Measurements from ENCODE around the gene CCDC184.

Gene CCDC184

DNA sequence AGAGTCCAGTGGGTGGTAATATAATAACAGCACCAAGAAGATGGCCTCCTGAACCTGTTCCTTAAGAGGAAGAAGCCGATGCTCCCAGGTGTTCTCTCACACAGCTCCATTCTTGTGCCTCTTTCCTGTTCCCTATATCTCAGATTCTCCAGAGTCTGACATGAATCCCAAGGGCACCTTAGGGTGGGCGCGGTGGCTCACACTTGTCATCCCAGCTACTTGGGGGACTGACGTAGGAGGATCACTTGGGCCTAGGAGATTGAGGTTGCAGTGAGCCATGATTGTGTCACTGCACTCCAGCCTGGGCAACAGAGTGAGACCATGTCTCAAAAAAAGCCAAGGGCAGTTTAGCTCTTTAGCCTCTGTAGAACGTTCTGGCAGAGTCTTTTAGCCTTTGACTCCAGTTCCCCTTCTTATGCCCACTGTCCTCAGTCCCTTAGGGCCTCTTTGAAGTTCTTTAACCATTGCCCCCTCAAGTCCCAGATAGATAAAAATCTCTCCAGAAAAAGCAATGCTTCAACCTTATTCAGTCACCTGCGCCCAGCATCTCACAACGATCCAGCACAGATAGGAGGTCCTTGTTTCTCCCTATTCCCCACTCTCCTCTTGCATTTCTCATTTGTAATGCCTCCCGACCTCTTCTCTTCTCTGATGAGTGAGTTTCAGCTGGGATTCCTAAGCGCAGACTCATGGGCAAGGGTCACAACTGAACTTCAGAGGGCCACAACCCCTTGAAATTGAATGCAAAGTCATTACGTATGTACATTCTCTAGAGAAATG is 4.7 kb downstream of the CCDC184 start:
- no peaks in the 10 kb centered on the region; the same call in 1 of the 2 replicates for H3K27me3 ChIP-seq (replicated peaks; ENCODE audit: control insufficient read depth, insufficient read depth, low read length)
- DNase-seq (ENCODE audit: extremely low read depth, insufficient read length) = no peak
- TF ChIP-seq, protein P1, sequence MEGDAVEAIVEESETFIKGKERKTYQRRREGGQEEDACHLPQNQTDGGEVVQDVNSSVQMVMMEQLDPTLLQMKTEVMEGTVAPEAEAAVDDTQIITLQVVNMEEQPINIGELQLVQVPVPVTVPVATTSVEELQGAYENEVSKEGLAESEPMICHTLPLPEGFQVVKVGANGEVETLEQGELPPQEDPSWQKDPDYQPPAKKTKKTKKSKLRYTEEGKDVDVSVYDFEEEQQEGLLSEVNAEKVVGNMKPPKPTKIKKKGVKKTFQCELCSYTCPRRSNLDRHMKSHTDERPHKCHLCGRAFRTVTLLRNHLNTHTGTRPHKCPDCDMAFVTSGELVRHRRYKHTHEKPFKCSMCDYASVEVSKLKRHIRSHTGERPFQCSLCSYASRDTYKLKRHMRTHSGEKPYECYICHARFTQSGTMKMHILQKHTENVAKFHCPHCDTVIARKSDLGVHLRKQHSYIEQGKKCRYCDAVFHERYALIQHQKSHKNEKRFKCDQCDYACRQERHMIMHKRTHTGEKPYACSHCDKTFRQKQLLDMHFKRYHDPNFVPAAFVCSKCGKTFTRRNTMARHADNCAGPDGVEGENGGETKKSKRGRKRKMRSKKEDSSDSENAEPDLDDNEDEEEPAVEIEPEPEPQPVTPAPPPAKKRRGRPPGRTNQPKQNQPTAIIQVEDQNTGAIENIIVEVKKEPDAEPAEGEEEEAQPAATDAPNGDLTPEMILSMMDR (IDR thresholded peaks at IDR 0.05; ENCODE audit: insufficient read depth, low read length, poor library complexity, severe bottlenecking) = no peak
- H3K36me3 ChIP-seq (ENCODE audit: control insufficient read depth, insufficient read depth, low read length) = no peaks in the 10 kb centered on the region
- H3K4me3 ChIP-seq (replicated peaks; ENCODE audit: low read depth, low read length) = no peak overlapping the region

DNA sequence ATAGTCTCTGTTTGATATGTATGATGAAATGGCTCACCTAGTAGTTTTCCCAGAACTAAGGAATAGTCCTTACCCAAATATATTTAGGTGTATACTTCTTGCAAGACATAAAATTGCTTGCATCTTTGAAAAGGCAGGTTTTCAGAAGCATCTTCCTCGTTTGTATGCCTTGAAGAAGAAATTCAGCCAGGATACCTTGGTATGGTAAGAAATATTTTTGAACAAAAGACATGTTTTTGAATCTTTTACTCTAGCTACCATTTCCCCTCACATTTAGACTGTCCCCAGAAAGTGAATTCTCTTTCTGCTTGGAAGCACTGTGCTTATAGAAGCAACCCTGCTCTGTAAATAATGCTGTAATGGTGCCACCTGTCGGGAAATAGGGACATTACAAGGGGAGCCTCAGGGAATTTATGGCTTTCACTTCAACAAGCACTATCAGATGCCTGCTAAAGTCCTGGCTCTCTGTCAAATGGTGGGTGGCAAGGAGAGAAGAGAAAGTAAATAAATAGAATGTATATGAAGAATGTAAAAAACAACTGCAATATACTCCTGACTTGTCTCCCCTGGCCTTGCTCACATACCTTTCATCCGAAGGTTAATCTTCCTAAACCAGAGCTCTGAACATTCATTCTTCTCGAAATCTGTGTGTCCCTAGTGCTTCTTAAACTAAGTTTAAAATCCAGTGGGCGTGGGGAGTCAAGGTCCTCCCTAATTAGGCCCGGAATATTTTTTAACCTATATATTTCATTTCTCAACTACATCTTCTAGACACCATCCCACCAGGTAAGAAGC is 6.1 kb downstream of the CCDC184 start:
- H3K4me3 ChIP-seq (replicated peaks; ENCODE audit: low read depth, low read length) = no peak overlapping the region
- TF ChIP-seq, protein P1 (IDR thresholded peaks at IDR 0.05; ENCODE audit: insufficient read depth, low read length, poor library complexity, severe bottlenecking) = peak; percentile 81
- no peak for DNase-seq (ENCODE audit: extremely low read depth, insufficient read length)
- no peaks in the 10 kb centered on the region for H3K36me3 ChIP-seq (ENCODE audit: control insufficient read depth, insufficient read depth, low read length)
- H3K27me3 ChIP-seq (replicated peaks; ENCODE audit: control insufficient read depth, insufficient read depth, low read length) = no peaks in the 10 kb centered on the region; the same call in 1 of the 2 replicates

DNA sequence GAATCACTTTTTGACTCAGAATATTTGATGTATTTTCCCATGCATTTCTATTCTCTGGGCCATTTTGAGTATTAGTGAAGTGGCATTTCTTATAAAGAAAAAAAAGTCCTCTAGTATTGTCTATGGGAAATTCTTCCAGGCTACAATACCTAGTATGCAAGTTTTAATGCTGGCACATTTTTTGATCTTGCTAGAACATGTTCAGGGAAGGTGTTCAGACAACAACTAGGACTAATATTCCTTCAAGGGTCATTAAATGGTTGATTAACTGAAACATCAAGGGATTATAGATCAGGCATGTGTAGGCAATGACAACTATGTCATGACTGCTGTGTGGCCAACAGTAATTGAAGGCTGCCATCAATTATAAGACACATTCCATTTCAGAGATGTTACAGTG is 7.7 kb downstream of the CCDC184 start:
- H3K4me3 ChIP-seq (replicated peaks; ENCODE audit: low read depth, low read length) = no peak overlapping the region
- no peaks in the 10 kb centered on the region for H3K36me3 ChIP-seq (ENCODE audit: control insufficient read depth, insufficient read depth, low read length)
- DNase-seq (ENCODE audit: extremely low read depth, insufficient read length) = no peak
- TF ChIP-seq, protein P1 (IDR thresholded peaks at IDR 0.05; ENCODE audit: insufficient read depth, low read length, poor library complexity, severe bottlenecking) = no peak
- H3K27me3 ChIP-seq (replicated peaks; ENCODE audit: control insufficient read depth, insufficient read depth, low read length) = no peaks in the 10 kb centered on the region; the same call in 1 of the 2 replicates

DNA sequence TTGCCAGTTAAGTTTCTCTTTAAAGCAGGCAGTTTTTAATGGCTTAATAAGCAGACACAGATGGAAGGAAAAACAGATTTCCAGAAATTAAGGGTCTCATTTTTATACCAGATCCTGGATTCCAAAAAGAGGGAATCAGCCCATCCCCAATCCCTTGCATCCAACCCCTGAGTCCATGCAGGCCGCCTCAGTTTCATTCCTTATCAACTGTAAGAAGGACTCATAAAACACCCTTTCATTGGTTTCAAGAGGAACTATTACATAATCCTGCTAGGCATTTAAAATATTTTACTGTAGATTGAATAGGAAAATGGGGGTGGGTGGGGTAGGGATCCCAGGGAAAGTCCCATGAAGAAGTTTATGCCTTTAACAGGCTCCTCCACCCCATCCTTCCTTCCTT is 9.4 kb downstream of the CCDC184 start:
- Histone ChIP-seq H3K36me3 (ENCODE audit: control insufficient read depth, insufficient read depth, low read length) (no peaks in the 10 kb centered on the region), H3K27me3 (replicated peaks; ENCODE audit: control insufficient read depth, insufficient read depth, low read length) (no peaks in the 10 kb centered on the region), H3K4me3 (replicated peaks; ENCODE audit: low read depth, low read length) (no peak overlapping the region)
- TF ChIP-seq, protein P1 (IDR thresholded peaks at IDR 0.05; ENCODE audit: insufficient read depth, low read length, poor library complexity, severe bottlenecking) = no peak
- DNase-seq (ENCODE audit: extremely low read depth, insufficient read length) = no peak

DNA sequence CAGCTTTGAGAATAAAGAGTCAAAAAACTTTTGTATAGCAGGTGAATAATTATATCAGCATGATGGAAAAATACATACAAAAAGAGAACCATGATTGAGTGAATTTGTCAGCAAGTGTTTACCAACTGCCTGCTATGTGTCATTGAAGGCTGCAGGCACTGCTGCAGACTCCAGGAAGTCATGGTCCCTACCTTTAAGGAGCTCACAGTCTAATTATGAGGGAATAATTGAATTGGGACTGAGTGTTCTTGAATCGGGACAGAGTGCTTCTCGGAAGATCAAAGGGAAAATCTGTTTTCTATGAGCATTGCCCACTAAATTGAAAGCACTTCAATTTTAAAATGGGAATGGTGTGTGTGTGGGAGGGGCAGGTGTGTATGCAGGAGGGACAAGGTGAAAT is 10.2 kb downstream of the CCDC184 start:
- Histone ChIP-seq H3K27me3 (replicated peaks; ENCODE audit: control insufficient read depth, insufficient read depth, low read length) (no peaks in the 10 kb centered on the region), H3K36me3 (ENCODE audit: control insufficient read depth, insufficient read depth, low read length) (no peaks in the 10 kb centered on the region), H3K4me3 (replicated peaks; ENCODE audit: low read depth, low read length) (no peak overlapping the region)
- TF ChIP-seq, protein P1 (IDR thresholded peaks at IDR 0.05; ENCODE audit: insufficient read depth, low read length, poor library complexity, severe bottlenecking) = no peak
- no peak for DNase-seq (ENCODE audit: extremely low read depth, insufficient read length)
